RWPE2 (cell line): ENCODE data around the gene KLHL29.
A peak's percentile ranks its signal among the peaks of the same experiment; 100 is the strongest.

Experiments used
- ATAC-seq: fragments of 200-7000 bp; cut with Tn5 transposase; 3 replicates; pipeline ENCODE4 v1.9.1; 2021; ENCODE audit warnings: low read depth
- DNase-seq: peaks from one replicate; pipeline ENCODE4 v3.0.0-alpha.2; 2020; ENCODE audit warnings: low spot score
- H3K27ac ChIP-seq: fragments of 450-650 bp; 2 replicates; pipeline ENCODE4 v1.5.1; 2017; ENCODE audit warnings: mild to moderate bottlenecking; ENCODE audit not compliant: poor library complexity, severe bottlenecking
- H3K27me3 ChIP-seq: fragments of 250-450 bp; sonication (Bioruptor Pico); 2 replicates; pipeline ENCODE4 v1.5.1; 2021; ENCODE audit warnings: mild to moderate bottlenecking, moderate library complexity; ENCODE audit not compliant: insufficient read depth, poor library complexity, severe bottlenecking
- H3K36me3 ChIP-seq: fragments of 250-450 bp; sonication (Bioruptor Pico); 2 replicates; pipeline ENCODE4 v1.5.1; 2020; ENCODE audit warnings: low read depth, mild to moderate bottlenecking, moderate library complexity
- H3K4me1 ChIP-seq: fragments of 250-450 bp; sonication (Bioruptor Pico); 2 replicates; pipeline ENCODE4 v1.5.1; 2021; ENCODE audit warnings: mild to moderate bottlenecking, moderate library complexity; ENCODE audit not compliant: insufficient read depth, poor library complexity, severe bottlenecking
- H3K4me3 ChIP-seq: fragments of 250-450 bp; sonication (Bioruptor Pico); 2 replicates; pipeline ENCODE4 v1.5.1; 2021; ENCODE audit warnings: mild to moderate bottlenecking, moderate library complexity; ENCODE audit not compliant: severe bottlenecking
- H3K9me3 ChIP-seq: fragments of 250-450 bp; sonication (Bioruptor Pico); 2 replicates; pipeline ENCODE4 v1.5.1; 2021; ENCODE audit warnings: mild to moderate bottlenecking, moderate library complexity; ENCODE audit not compliant: severe bottlenecking
- CTCF ChIP-seq: fragments of 450-650 bp; IDR thresholded peaks from one replicate; pipeline ENCODE4 v1.5.1; 2017; ENCODE audit warnings: mild to moderate bottlenecking, moderate library complexity; ENCODE audit not compliant: poor library complexity, severe bottlenecking

KLHL29 gene

GRCh38 chr2:23477392-23477791 lies 92.4 kb downstream of the KLHL29 start:
- no peak overlapping the region for H3K27ac ChIP-seq
- DNase-seq (no peak), ATAC-seq (no peak)
- no peak for TF ChIP-seq CTCF
- H3K4me1 ChIP-seq = peaks cover 16% of the 10 kb centered on the region
- H3K27me3 ChIP-seq = no peaks in the 10 kb centered on the region
- H3K4me3 ChIP-seq = no peak overlapping the region
- H3K9me3 ChIP-seq = no peaks in the 10 kb centered on the region
- no peaks in the 10 kb centered on the region for H3K36me3 ChIP-seq

GRCh38 chr2:23478087-23478932 lies 93.3 kb downstream of the KLHL29 start:
- peaks cover 16% of the 10 kb centered on the region for H3K4me1 ChIP-seq
- no peak for DNase-seq
- H3K9me3 ChIP-seq = no peaks in the 10 kb centered on the region
- H3K36me3 ChIP-seq = no peaks in the 10 kb centered on the region
- no peak for TF ChIP-seq CTCF
- H3K4me3 ChIP-seq = no peak overlapping the region
- ATAC-seq = no peak
- H3K27me3 ChIP-seq = no peaks in the 10 kb centered on the region
- H3K27ac ChIP-seq = no peak overlapping the region

GRCh38 chr2:23478933-23479683 lies 94.1 kb downstream of the KLHL29 start:
- TF ChIP-seq CTCF = no peak
- Histone ChIP-seq H3K4me3 (no peak overlapping the region), H3K9me3 (no peaks in the 10 kb centered on the region), H3K27me3 (no peaks in the 10 kb centered on the region), H3K27ac (no peak overlapping the region), H3K4me1 (peaks cover 16% of the 10 kb centered on the region), H3K36me3 (no peaks in the 10 kb centered on the region)
- DNase-seq = no peak
- ATAC-seq = no peak

- no peaks in the 10 kb centered on the region for H3K36me3 ChIP-seq
- H3K4me1 ChIP-seq = peaks cover 16% of the 10 kb centered on the region
- H3K4me3 ChIP-seq = no peak overlapping the region
- DNase-seq (no peak), ATAC-seq (peak; percentile 90)
- no peaks in the 10 kb centered on the region for H3K27me3 ChIP-seq
- TF ChIP-seq CTCF = no peak
- peak overlapping the region; percentile 54 for H3K27ac ChIP-seq
- no peaks in the 10 kb centered on the region for H3K9me3 ChIP-seq
Measured at GRCh38 chr2:23480957-23481797, 96.2 kb downstream of the KLHL29 start.
